Keratinocyte (primary cell): ENCODE results near the gene TMTC3. TPM values are rescaled to one million over a fixed set of nuclear protein-coding genes. Genes with fewer than 3 reads are reported as not detected.

Experiments
- DNase-seq: peaks from one replicate; pipeline ENCODE4 v3.0.0-alpha.2; 2011; ENCODE audit warnings: low read depth, missing footprints, low spot score
- FAIRE-seq: peaks from 2 replicates; lab custom pipeline; 2011; peaks lifted over from hg19 to GRCh38; lab: Jason Lieb, UNC
- H2AFZ ChIP-seq: 2 replicates; pipeline ENCODE4 v1.6.0; 2012; ENCODE audit warnings: low read length, control low read depth, inconsistent platforms; ENCODE audit not compliant: control insufficient read depth
- H3K27ac ChIP-seq: 2 replicates; pipeline ENCODE4 v1.5.1; 2011; ENCODE audit warnings: low read length; ENCODE audit not compliant: control insufficient read depth, insufficient read depth
- H3K27me3 ChIP-seq: 3 replicates; pipeline ENCODE4 v1.6.0; 2011; ENCODE audit warnings: low read length; ENCODE audit not compliant: control insufficient read depth, insufficient read depth; ENCODE audit errors: extremely low read depth
- H3K36me3 ChIP-seq, 2 experiments: 2 replicates in 1 of 2; 3 replicates in 1 of 2; pipeline ENCODE4 v1.5.1; 2011; ENCODE audit warnings: low read length in 2 of 2, mild to moderate bottlenecking in 1 of 2; ENCODE audit not compliant: control insufficient read depth in 2 of 2, insufficient read depth in 2 of 2; ENCODE audit errors: extremely low read depth in 1 of 2
- H3K4me1 ChIP-seq: 3 replicates; pipeline ENCODE4 v1.5.1; 2011; ENCODE audit warnings: low read length; ENCODE audit not compliant: control insufficient read depth, insufficient read depth; ENCODE audit errors: extremely low read depth
- H3K4me2 ChIP-seq: 3 replicates; pipeline ENCODE4 v1.6.0; 2011; ENCODE audit warnings: low read depth, low read length; ENCODE audit not compliant: control insufficient read depth, insufficient read depth; ENCODE audit errors: extremely low read depth
- H3K4me3 ChIP-seq, 3 experiments: fragments of 200-600 bp in 1 of 3; sonication (generic) in 1 of 3; 2 replicates in 2 of 3; 3 replicates in 1 of 3; pipeline ENCODE4 v1.5.1; 2011 to 2016; ENCODE audit warnings: low read length in 3 of 3, mild to moderate bottlenecking in 3 of 3, control low read depth in 2 of 3, inconsistent platforms in 1 of 3, low read depth in 1 of 3, mixed read lengths in 1 of 3, mixed run types in 1 of 3, moderate library complexity in 1 of 3; ENCODE audit not compliant: control insufficient read depth in 2 of 3, insufficient read depth in 2 of 3; ENCODE audit errors: extremely low read depth in 1 of 3
- H3K79me2 ChIP-seq: 2 replicates; pipeline ENCODE4 v1.6.0; 2012; ENCODE audit warnings: low read length; ENCODE audit not compliant: control insufficient read depth, insufficient read depth
- H3K9ac ChIP-seq: 3 replicates; pipeline ENCODE4 v1.6.0; 2011; ENCODE audit warnings: low read length; ENCODE audit not compliant: control insufficient read depth, insufficient read depth; ENCODE audit errors: extremely low read depth
- H3K9me1 ChIP-seq: 3 replicates; pipeline ENCODE4 v1.6.0; 2011; ENCODE audit warnings: low read length; ENCODE audit not compliant: control insufficient read depth, insufficient read depth; ENCODE audit errors: extremely low read depth
- H3K9me3 ChIP-seq: 2 replicates; pipeline ENCODE4 v1.5.1; 2012; ENCODE audit warnings: low read depth, low read length; ENCODE audit not compliant: control insufficient read depth
- H4K20me1 ChIP-seq: 3 replicates; pipeline ENCODE4 v1.6.0; 2011; ENCODE audit warnings: low read length; ENCODE audit not compliant: control insufficient read depth, insufficient read depth; ENCODE audit errors: extremely low read depth
- CTCF ChIP-seq, 3 experiments: IDR thresholded peaks in 1 of 3; conservative IDR thresholded peaks in 1 of 3; optimal IDR thresholded peaks in 1 of 3; 2 replicates in 2 of 3; 3 replicates in 1 of 3; pipeline versions ENCODE3 to v1.5.1; 2011; ENCODE audit warnings: low read length in 3 of 3, mild to moderate bottlenecking in 3 of 3, moderate library complexity in 2 of 3, control low read depth in 1 of 3, inconsistent platforms in 1 of 3; ENCODE audit not compliant: insufficient read depth in 2 of 3; ENCODE audit errors: extremely low read depth in 1 of 3
- EZH2 ChIP-seq: IDR thresholded peaks from one replicate; pipeline ENCODE4 v1.6.1; 2012; ENCODE audit warnings: inconsistent platforms, mild to moderate bottlenecking, low read length, moderate library complexity
- dilution Hi-C: fragments of 300-500 bp; cut with MboI; formaldehyde crosslinking; loops from one replicate; pipeline ENCODE4 v1.7.0; 2020; ENCODE audit warnings: low sequenced_read_pairs; ENCODE audit not compliant: extremely low pct_ligation_motif_present
- polyA plus RNA-seq, 5 experiments: library from polyadenylated mRNA; depleted of rRNA in 3 of 5; stranded (reverse) in 3 of 5; stranded (forward) in 1 of 5; unstranded in 1 of 5; fragments of >200 nt; gene quantifications; 1 replicate in 1 of 5; 2 replicates in 3 of 5; 3 replicates in 1 of 5; pipeline versions ENCODE4 v1.2.1 to v1.2.3, GENCODE V29; 2011 to 2012; ENCODE audit warnings: missing spikeins in 2 of 5, low read depth in 1 of 5, low replicate concordance in 1 of 5

The TMTC3 gene
- polyA plus RNA-seq, 1 donor (not counting 4 experiments of a cell fraction or from before 2014, with no cell fraction given): 35.1 TPM

GRCh38 chr12:88223519-88223918 is 81.4 kb downstream of the TMTC3 start:
- dilution Hi-C loops: no loop called here
- no peak overlapping the region for H3K9ac ChIP-seq
- H3K27me3 ChIP-seq: no peaks in the 10 kb centered on the region
- no peak overlapping the region for H3K4me2 ChIP-seq
- no peak for FAIRE-seq
- H3K4me1 ChIP-seq: no peaks in the 10 kb centered on the region
- no peaks in the 10 kb centered on the region for H3K9me3 ChIP-seq
- H3K9me1 ChIP-seq: no peaks in the 10 kb centered on the region
- no peaks in the 10 kb centered on the region for H3K79me2 ChIP-seq
- no peak for DNase-seq
- TF ChIP-seq EZH2 (no peak), CTCF (optimal IDR thresholded peaks at IDR 0.05 in 1 of 3, IDR thresholded peaks at IDR 0.05 in 1 of 3, conservative IDR thresholded peaks at IDR 0.05 in 1 of 3; ENCODE audit: extremely low read depth in 1 of 3, insufficient read depth in 2 of 3, low read length in 3 of 3) (no peak)
- H2AFZ ChIP-seq: no peak overlapping the region
- H3K36me3 ChIP-seq: no peaks in the 10 kb centered on the region
- no peak overlapping the region for H3K27ac ChIP-seq
- H3K4me3 ChIP-seq: no peak overlapping the region
- H4K20me1 ChIP-seq: no peaks in the 10 kb centered on the region

GRCh38 chr12:88225776-88226175 is 83.7 kb downstream of the TMTC3 start:
- no peaks in the 10 kb centered on the region for H3K27me3 ChIP-seq
- no peaks in the 10 kb centered on the region for H3K9me3 ChIP-seq
- no peak overlapping the region for H3K4me2 ChIP-seq
- H3K9me1 ChIP-seq: no peaks in the 10 kb centered on the region
- H3K27ac ChIP-seq: no peak overlapping the region
- no peaks in the 10 kb centered on the region for H3K4me1 ChIP-seq
- TF ChIP-seq EZH2 (no peak), CTCF (optimal IDR thresholded peaks at IDR 0.05 in 1 of 3, IDR thresholded peaks at IDR 0.05 in 1 of 3, conservative IDR thresholded peaks at IDR 0.05 in 1 of 3; ENCODE audit: extremely low read depth in 1 of 3, insufficient read depth in 2 of 3, low read length in 3 of 3) (no peak)
- no peaks in the 10 kb centered on the region for H4K20me1 ChIP-seq
- no peaks in the 10 kb centered on the region for H3K79me2 ChIP-seq
- DNase-seq: no peak
- no peaks in the 10 kb centered on the region for H3K36me3 ChIP-seq
- no peak overlapping the region for H3K9ac ChIP-seq
- dilution Hi-C loops: no loop called here
- H2AFZ ChIP-seq: no peak overlapping the region
- no peak for FAIRE-seq
- H3K4me3 ChIP-seq: no peak overlapping the region
